ENCODE results near the gene IQCN. TPM values are rescaled to one million over a fixed set of nuclear protein-coding genes. Genes with fewer than 3 reads are reported as not detected.

The IQCN gene
- total RNA-seq, 1 donor from 2014 or later = 4.9 TPM

DNA sequence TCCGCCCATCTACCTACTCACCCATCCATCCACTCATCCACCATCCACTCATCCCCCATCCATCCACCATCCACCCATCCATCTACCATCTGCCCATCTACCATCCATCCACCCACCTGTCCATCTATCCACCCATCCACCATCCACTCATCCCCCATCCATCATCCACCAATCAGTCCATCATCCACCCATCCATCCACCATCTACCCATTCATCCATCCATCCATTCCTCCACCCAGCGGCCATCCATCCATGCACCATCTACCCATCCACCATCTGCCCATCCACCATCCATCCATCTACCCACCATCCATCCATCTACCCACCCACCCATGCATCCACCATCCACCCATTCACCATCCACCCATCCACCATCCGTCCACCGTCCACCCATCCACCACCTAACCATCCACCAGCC, 20.8 kb upstream of the IQCN start:
- peaks cover 13% of the 10 kb centered on the region for H3K4me1 ChIP-seq
- no peak overlapping the region for H3K4me3 ChIP-seq
- H3K36me3 ChIP-seq = no peaks in the 10 kb centered on the region
- no peak for DNase-seq
- ATAC-seq = no peak
- intact Hi-C loops (cut with DNase I) = no loop called here
- no peaks in the 10 kb centered on the region for H3K9me3 ChIP-seq
- H3K27ac ChIP-seq = no peak overlapping the region
- TF ChIP-seq, protein P1, sequence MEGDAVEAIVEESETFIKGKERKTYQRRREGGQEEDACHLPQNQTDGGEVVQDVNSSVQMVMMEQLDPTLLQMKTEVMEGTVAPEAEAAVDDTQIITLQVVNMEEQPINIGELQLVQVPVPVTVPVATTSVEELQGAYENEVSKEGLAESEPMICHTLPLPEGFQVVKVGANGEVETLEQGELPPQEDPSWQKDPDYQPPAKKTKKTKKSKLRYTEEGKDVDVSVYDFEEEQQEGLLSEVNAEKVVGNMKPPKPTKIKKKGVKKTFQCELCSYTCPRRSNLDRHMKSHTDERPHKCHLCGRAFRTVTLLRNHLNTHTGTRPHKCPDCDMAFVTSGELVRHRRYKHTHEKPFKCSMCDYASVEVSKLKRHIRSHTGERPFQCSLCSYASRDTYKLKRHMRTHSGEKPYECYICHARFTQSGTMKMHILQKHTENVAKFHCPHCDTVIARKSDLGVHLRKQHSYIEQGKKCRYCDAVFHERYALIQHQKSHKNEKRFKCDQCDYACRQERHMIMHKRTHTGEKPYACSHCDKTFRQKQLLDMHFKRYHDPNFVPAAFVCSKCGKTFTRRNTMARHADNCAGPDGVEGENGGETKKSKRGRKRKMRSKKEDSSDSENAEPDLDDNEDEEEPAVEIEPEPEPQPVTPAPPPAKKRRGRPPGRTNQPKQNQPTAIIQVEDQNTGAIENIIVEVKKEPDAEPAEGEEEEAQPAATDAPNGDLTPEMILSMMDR (IDR thresholded peaks at IDR 0.05) = no peak
- H3K27me3 ChIP-seq = no peaks in the 10 kb centered on the region

DNA sequence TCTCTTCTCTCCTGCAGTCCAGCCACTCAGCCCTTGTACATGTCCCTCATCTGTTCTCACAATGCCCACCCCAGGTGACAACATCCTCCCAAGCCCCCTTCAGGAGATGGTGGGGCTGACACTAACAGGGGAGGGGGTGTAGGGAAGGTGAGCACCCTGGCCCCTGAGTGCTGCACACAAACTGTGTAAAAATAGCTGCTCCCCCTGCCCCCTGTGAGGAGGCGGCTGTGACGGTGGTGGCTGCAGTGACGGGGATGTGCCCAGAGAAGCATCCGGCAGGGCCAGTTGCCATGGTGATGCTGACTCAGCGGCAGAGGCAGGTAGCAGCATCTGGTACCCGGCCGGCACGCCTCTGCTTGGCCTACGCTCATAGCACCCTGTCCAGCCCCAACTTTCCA, 20.2 kb upstream of the IQCN start:
- DNase-seq = no peak
- intact Hi-C loops (cut with DNase I) = no loop called here

DNA sequence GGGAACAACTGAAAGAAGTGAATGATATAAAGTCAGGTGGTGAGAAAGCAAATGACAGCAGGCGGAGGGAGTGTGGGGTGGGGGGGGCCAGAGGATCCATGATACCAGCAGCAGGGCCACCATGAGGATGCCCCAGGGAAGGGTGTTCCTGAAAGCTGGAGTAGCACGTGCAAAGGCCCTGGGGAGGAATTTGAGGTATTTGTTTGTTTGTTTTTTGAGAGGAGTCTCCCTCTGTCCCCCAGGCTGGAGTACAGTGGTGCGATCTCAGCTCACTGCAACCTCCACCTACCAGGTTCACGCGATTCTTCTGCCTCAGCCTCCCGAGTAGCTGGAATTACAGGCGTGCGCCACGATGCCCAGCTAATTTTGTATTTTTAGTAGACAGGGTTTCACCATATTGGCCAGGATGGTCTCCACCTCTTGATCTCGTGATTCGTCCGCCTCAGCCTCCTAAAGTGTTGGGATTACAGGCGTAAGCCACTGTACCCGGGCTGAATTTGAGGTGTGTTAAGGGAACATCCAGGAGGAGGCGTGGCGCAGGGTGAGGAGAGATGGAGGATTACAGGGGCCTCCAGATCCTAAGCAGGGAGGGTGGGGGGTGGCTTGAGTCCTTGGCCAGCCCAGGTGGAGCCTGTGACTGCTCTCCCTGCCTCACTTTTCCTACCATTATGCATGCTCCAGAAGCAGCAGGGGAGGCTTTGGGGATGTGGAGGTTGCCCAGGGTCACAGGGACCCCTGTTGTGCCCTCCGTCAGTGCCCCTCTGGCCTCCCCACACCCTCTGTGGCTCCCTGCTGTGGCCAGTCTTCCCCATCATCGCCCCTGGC, 19.6 kb upstream of the IQCN start:
- H3K9me3 ChIP-seq = no peaks in the 10 kb centered on the region
- no peaks in the 10 kb centered on the region for H3K36me3 ChIP-seq
- ATAC-seq (no peak), DNase-seq (no peak)
- H3K27ac ChIP-seq = peak overlapping the region; percentile 99
- intact Hi-C loops (cut with DNase I) = no loop called here
- TF ChIP-seq, protein P1 (IDR thresholded peaks at IDR 0.05) = no peak
- H3K4me3 ChIP-seq = peak overlapping the region; percentile 77
- H3K4me1 ChIP-seq = peaks cover 14% of the 10 kb centered on the region
- no peaks in the 10 kb centered on the region for H3K27me3 ChIP-seq

More for the DNA sequence above, 20.2 kb upstream of the IQCN start:
- Histone ChIP-seq H3K27ac (peak overlapping the region; percentile 8), H3K4me3 (no peak overlapping the region), H3K36me3 (no peaks in the 10 kb centered on the region), H3K4me1 (peaks cover 14% of the 10 kb centered on the region), H3K27me3 (no peaks in the 10 kb centered on the region), H3K9me3 (no peaks in the 10 kb centered on the region)
- TF ChIP-seq, protein P1 (IDR thresholded peaks at IDR 0.05) = no peak
- ATAC-seq = no peak

DNA sequence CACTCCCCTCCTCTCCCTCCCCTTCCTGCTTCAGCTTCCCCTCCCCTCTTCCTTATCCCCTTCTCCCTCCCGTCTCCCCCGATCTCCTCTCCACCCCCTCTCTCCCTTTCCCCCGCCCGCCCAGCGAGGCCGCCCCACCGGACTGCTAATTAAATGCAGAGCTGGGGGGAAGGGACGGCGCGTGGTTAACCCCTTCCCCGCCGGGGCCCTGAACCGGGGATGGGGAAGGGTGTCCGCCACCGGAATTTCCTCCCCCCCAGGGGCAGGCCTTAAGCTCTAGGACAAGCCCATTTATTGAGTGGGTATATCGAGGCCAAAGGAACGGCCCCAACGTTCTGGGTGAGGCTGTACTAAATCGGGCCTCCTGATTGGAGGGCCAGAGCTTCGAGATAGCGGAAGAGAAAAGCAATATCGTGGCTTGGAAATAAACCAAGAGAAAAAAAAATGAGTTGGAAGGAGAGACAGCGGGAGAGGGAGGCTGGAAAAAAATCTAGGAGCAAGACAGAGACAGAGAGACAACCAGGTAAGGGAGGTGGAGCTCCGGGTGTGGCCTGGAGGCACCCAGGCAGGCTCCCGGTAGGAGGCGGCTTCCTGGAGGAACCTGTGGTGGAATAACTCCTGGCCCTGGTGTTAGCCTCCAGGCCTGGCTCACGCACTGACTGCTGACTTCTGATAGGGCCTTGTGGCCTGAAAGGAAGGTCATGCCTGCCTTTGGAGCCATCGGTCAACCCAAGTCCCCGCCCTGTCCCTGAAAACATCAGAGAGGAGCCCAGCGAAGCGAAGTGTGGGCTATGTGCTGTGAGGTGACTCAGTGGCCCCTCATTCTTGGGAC, 18.8 kb upstream of the IQCN start:
- H3K36me3 ChIP-seq = no peaks in the 10 kb centered on the region
- peak overlapping the region; percentile 99 for H3K27ac ChIP-seq
- peak overlapping the region; percentile 77 for H3K4me3 ChIP-seq
- no peaks in the 10 kb centered on the region for H3K9me3 ChIP-seq
- DNase-seq (peak; percentile 93), ATAC-seq (peak; percentile 63)
- intact Hi-C loops (cut with DNase I) = no loop called here
- no peaks in the 10 kb centered on the region for H3K27me3 ChIP-seq
- peaks cover 14% of the 10 kb centered on the region for H3K4me1 ChIP-seq
- TF ChIP-seq, protein P1 (IDR thresholded peaks at IDR 0.05) = no peak

DNA sequence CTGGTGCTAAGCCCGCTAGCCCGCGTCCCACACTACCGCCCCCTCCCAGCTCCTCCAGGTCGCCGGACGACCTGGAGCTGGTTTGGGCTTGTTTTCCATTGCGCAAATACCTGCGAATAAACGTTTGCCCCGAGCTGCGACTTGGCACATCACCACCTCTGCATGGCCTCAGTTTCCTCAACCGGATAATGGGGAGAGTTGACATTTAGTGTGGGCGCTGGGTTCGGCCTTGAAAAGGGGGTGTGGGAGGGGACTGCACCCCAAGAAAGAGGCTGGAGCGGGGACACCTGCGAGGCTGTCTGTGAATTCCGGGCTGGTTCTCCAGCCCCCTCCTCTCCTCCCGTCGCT, 18.2 kb upstream of the IQCN start:
- peak overlapping the region; percentile 77 for H3K4me3 ChIP-seq
- DNase-seq (no peak), ATAC-seq (no peak)
- peak overlapping the region; percentile 99 for H3K27ac ChIP-seq
- no peaks in the 10 kb centered on the region for H3K9me3 ChIP-seq
- TF ChIP-seq, protein P1 (IDR thresholded peaks at IDR 0.05) = no peak
- intact Hi-C loops (cut with DNase I) = no loop called here
- peaks cover 14% of the 10 kb centered on the region for H3K4me1 ChIP-seq
- no peaks in the 10 kb centered on the region for H3K27me3 ChIP-seq
- H3K36me3 ChIP-seq = no peaks in the 10 kb centered on the region

Measured in upper lobe of right lung (tissue), 1 donor.